Type B pancreatic cell (in vitro differentiated cells): ENCODE data around the gene LRP1B. TPM values are rescaled to one million over a fixed set of nuclear protein-coding genes. Genes with fewer than 3 reads are reported as not detected.
"Not testable (repeated sequence)": the region's sequence is repeated elsewhere in the genome, so short reads cannot be mapped to it uniquely, and the experiment has no call there.

Source experiments
- DNase-seq: peaks from one replicate; pipeline ENCODE4 v3.0.0; 2021; ENCODE audit warnings: mixed read lengths; ENCODE audit not compliant: unreplicated experiment; ENCODE audit errors: extremely low spot score
- H3K27ac Mint-ChIP-seq: 2 replicates; pipeline ENCODE4 v1.8.0; 2021; ENCODE audit warnings: mild to moderate bottlenecking, mixed read lengths
- H3K27me3 Mint-ChIP-seq: 2 replicates; pipeline ENCODE4 v1.8.0; 2021; ENCODE audit warnings: mixed read lengths
- H3K36me3 Mint-ChIP-seq: 2 replicates; pipeline ENCODE4 v1.8.0; 2021; ENCODE audit warnings: mixed read lengths
- H3K4me1 Mint-ChIP-seq: one replicate; pipeline ENCODE4 v1.8.0; 2021; ENCODE audit warnings: mixed read lengths; ENCODE audit not compliant: unreplicated experiment
- H3K4me3 Mint-ChIP-seq: 2 replicates; pipeline ENCODE4 v1.8.0; 2021; ENCODE audit warnings: mild to moderate bottlenecking, mixed read lengths
- H3K9me3 Mint-ChIP-seq: 2 replicates; pipeline ENCODE4 v1.8.0; 2021; ENCODE audit warnings: mixed read lengths
- CTCF ChIP-seq: fragments of 200-600 bp; sonication (generic); conservative IDR thresholded peaks from 2 replicates; pipeline ENCODE4 v1.5.0; 2021; ENCODE audit warnings: antibody characterized with exemption, mild to moderate bottlenecking
- total RNA-seq: library from RNA; stranded (reverse); gene quantifications from 2 replicates; pipeline ENCODE4 v1.2.1, GENCODE V29; 2021; ENCODE audit warnings: low replicate concordance

LRP1B gene
- total RNA-seq, 1 donor from 2014 or later, result 16.0 TPM

DNA sequence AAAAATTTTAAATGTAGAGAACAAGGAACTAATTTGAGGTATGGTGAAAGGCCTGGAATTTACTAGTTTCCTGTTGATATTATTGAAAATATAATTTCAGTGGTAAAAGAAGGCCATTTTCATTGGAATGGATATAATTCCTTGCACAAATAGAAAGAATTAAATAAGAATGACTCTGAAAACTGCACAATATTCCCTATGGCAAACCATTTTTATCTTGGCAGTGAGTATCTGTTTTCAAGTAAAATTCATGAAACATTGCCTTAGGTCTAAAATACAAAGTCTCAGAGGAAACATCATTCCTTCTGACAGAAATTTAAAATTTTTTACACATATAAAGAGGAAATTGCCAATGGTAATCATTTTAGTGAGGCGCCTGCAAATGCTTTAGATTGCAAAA lies 1468.3 kb downstream of the LRP1B start:
- no peak overlapping the region for H3K4me3 Mint-ChIP-seq
- TF ChIP-seq CTCF, result no peak
- no peaks in the 10 kb centered on the region for H3K36me3 Mint-ChIP-seq
- no peaks in the 10 kb centered on the region for H3K27me3 Mint-ChIP-seq
- H3K4me1 Mint-ChIP-seq, result peaks cover 10% of the 10 kb centered on the region
- H3K27ac Mint-ChIP-seq, result no peak overlapping the region
- no peak for DNase-seq
- H3K9me3 Mint-ChIP-seq, result no peaks in the 10 kb centered on the region

GRCh38 chr2:140658760-140659692 lies 1471.8 kb downstream of the LRP1B start:
- TF ChIP-seq CTCF, result no peak
- Mint-ChIP-seq H3K4me1 (peaks cover 8% of the 10 kb centered on the region), H3K36me3 (no peaks in the 10 kb centered on the region), H3K27ac (no peak overlapping the region), H3K4me3 (no peak overlapping the region), H3K27me3 (no peaks in the 10 kb centered on the region), H3K9me3 (no peaks in the 10 kb centered on the region)
- DNase-seq, result no peak

- no peak for DNase-seq
- no peaks in the 10 kb centered on the region for H3K9me3 Mint-ChIP-seq
- H3K4me3 Mint-ChIP-seq, result no peak overlapping the region
- peaks cover 8% of the 10 kb centered on the region for H3K4me1 Mint-ChIP-seq
- H3K27me3 Mint-ChIP-seq, result no peaks in the 10 kb centered on the region
- no peak for TF ChIP-seq CTCF
- H3K36me3 Mint-ChIP-seq, result no peaks in the 10 kb centered on the region
- H3K27ac Mint-ChIP-seq, result no peak overlapping the region
These were observed 1473.2 kb downstream of the LRP1B start for GRCh38 chr2:140657657-140658056.

DNA sequence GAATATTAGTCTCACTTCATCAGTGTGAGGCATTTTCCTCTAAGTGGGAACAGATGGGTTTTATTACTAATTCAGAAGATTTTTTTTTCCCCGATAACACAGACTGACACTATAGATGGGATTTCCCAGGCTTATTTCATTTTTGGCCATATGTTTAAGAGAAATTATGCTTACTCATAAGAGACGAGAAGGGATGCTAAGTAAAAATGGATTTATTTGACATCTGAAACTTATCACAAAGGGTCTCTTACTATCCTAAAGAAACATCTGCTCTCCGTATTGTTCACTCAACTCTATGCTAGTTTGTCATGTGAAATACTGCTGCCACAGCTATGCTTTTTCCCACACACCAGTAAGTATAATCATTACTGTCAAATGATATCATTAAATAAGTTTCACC lies 1476.3 kb downstream of the LRP1B start:
- Mint-ChIP-seq H3K27ac (no peak overlapping the region), H3K4me1 (peaks cover 14% of the 10 kb centered on the region), H3K4me3 (no peak overlapping the region), H3K27me3 (no peaks in the 10 kb centered on the region), H3K36me3 (no peaks in the 10 kb centered on the region), H3K9me3 (no peaks in the 10 kb centered on the region)
- DNase-seq, result no peak
- no peak for TF ChIP-seq CTCF

- peaks cover 10% of the 10 kb centered on the region for H3K4me1 Mint-ChIP-seq
These were observed 1480.0 kb downstream of the LRP1B start for GRCh38 chr2:140650825-140651224.

DNA sequence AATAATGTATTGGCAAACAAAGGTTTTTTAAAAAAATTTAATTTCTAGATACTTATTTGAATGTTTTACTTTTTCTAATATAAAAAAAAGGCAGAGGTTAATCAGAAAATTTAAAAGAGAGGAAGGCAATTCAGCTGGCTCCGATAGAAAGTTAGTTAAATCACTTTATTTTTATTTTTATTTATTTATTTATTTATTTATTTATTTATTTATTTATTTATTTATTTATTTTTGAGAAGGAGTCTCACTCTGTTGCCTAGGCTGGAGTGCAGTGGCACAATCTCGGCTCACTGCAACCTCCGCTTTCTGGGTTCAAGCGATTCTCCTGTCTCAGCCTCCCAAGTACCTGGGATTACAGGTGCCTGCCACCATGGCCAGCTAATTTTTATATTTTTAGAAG lies 1480.7 kb downstream of the LRP1B start:
- H3K4me3 Mint-ChIP-seq, H3K27ac Mint-ChIP-seq, H3K9me3 Mint-ChIP-seq, DNase-seq, H3K27me3 Mint-ChIP-seq, H3K36me3 Mint-ChIP-seq: not testable (repeated sequence)
- peaks cover 10% of the 10 kb centered on the region for H3K4me1 Mint-ChIP-seq

More at GRCh38 chr2:140650825-140651224, 1480.0 kb downstream of the LRP1B start:
- H3K27ac Mint-ChIP-seq, result no peak overlapping the region
- no peak for DNase-seq
- no peak overlapping the region for H3K4me3 Mint-ChIP-seq
- H3K36me3 Mint-ChIP-seq, result no peaks in the 10 kb centered on the region
- no peak for TF ChIP-seq CTCF
- H3K27me3 Mint-ChIP-seq, result no peaks in the 10 kb centered on the region
- H3K9me3 Mint-ChIP-seq, result no peaks in the 10 kb centered on the region
